GM12892 (cell line): ENCODE data around the gene PNMA8B.

Source experiments
- DNase-seq: peaks from one replicate; pipeline ENCODE4 v3.0.0; 2011; ENCODE audit not compliant: insufficient read length
- FAIRE-seq: peaks from 2 replicates; lab custom pipeline; 2011; peaks lifted over from hg19 to GRCh38; lab: Jason Lieb, UNC
- POLR2A ChIP-seq: IDR thresholded peaks from 2 replicates; pipeline ENCODE4 v1.6.1; 2011; ENCODE audit warnings: low read depth, low read length, control low read depth
- POLR2AphosphoS5 ChIP-seq: IDR thresholded peaks from 2 replicates; pipeline ENCODE4 v1.6.1; 2011; ENCODE audit warnings: low read depth, low read length, control low read depth
- TAF1 ChIP-seq: IDR thresholded peaks from 2 replicates; pipeline ENCODE4 v1.6.1; 2011; ENCODE audit warnings: low read depth, mild to moderate bottlenecking, control low read depth, low read length, borderline replicate concordance

The PNMA8B gene

GRCh38 chr19:46492841-46493235 lies 2.8 kb downstream of the PNMA8B start:
- FAIRE-seq (no peak), DNase-seq (no peak)
- TF ChIP-seq POLR2A: no peak
- no peak for TF ChIP-seq POLR2AphosphoS5
- no peak for TF ChIP-seq TAF1

- FAIRE-seq (no peak), DNase-seq (no peak)
- no peak for TF ChIP-seq TAF1
- TF ChIP-seq POLR2AphosphoS5: no peak
- TF ChIP-seq POLR2A: no peak
Measured at GRCh38 chr19:46491975-46492682, 3.5 kb downstream of the PNMA8B start.

- no peak for TF ChIP-seq POLR2A
- TF ChIP-seq TAF1: no peak
- no peak for TF ChIP-seq POLR2AphosphoS5
- FAIRE-seq (no peak), DNase-seq (no peak)
Measured at GRCh38 chr19:46490774-46491173, 4.9 kb downstream of the PNMA8B start.

- FAIRE-seq (no peak), DNase-seq (no peak)
- no peak for TF ChIP-seq TAF1
- TF ChIP-seq POLR2A: no peak
- no peak for TF ChIP-seq POLR2AphosphoS5
Measured at GRCh38 chr19:46489445-46490272, 6.0 kb downstream of the PNMA8B start.

- FAIRE-seq: no peak
Measured at GRCh38 chr19:46488551-46488950, 7.1 kb downstream of the PNMA8B start.

GRCh38 chr19:46487802-46488445 lies 7.7 kb downstream of the PNMA8B start:
- TF ChIP-seq POLR2AphosphoS5: no peak
- TF ChIP-seq TAF1: no peak
- TF ChIP-seq POLR2A: no peak
- peak; percentile 69 for FAIRE-seq
- peak; percentile 74 for DNase-seq

More at GRCh38 chr19:46488551-46488950, 7.1 kb downstream of the PNMA8B start:
- DNase-seq: no peak
- TF ChIP-seq TAF1 (no peak), POLR2AphosphoS5 (no peak), POLR2A (no peak)

- DNase-seq: no peak
- TF ChIP-seq POLR2A (no peak), POLR2AphosphoS5 (no peak), TAF1 (no peak)
- FAIRE-seq: no peak
Measured at GRCh38 chr19:46487178-46487801, 8.4 kb downstream of the PNMA8B start.

GRCh38 chr19:46486358-46486757 lies 9.3 kb downstream of the PNMA8B start:
- TF ChIP-seq POLR2A (no peak), TAF1 (no peak), POLR2AphosphoS5 (no peak)
- DNase-seq: no peak
- FAIRE-seq: no peak

- DNase-seq (no peak), FAIRE-seq (no peak)
- no peak for TF ChIP-seq TAF1
- no peak for TF ChIP-seq POLR2AphosphoS5
- TF ChIP-seq POLR2A: no peak
Measured at GRCh38 chr19:46484656-46485055, 11.0 kb downstream of the PNMA8B start.

- TF ChIP-seq POLR2A (no peak), POLR2AphosphoS5 (no peak), TAF1 (no peak)
- no peak for DNase-seq
- no peak for FAIRE-seq
Measured at GRCh38 chr19:46482631-46483030, 13.0 kb downstream of the PNMA8B start.

- TF ChIP-seq POLR2AphosphoS5 (no peak), POLR2A (no peak), TAF1 (no peak)
- FAIRE-seq (no peak), DNase-seq (no peak)
Measured at GRCh38 chr19:46481947-46482346, 13.7 kb downstream of the PNMA8B start.
